Stimulated activated CD4-positive, alpha-beta T cell treated with anti-CD3 and anti-CD28 coated beads, TNF-alpha, amount 100 ng/mL, for 48 hours (primary cell): Measurements from ENCODE around the gene TBX15.

Experiments used
- DNase-seq, 3 donors: peaks; one replicate each; pipeline ENCODE4 v3.0.0-alpha.2; 2020; ENCODE audit warnings: low read depth in 3 of 3

Gene TBX15

GRCh38 chr1:118984722-118985639 lies 3.2 kb downstream of the TBX15 start:
- DNase-seq: no peak

DNA sequence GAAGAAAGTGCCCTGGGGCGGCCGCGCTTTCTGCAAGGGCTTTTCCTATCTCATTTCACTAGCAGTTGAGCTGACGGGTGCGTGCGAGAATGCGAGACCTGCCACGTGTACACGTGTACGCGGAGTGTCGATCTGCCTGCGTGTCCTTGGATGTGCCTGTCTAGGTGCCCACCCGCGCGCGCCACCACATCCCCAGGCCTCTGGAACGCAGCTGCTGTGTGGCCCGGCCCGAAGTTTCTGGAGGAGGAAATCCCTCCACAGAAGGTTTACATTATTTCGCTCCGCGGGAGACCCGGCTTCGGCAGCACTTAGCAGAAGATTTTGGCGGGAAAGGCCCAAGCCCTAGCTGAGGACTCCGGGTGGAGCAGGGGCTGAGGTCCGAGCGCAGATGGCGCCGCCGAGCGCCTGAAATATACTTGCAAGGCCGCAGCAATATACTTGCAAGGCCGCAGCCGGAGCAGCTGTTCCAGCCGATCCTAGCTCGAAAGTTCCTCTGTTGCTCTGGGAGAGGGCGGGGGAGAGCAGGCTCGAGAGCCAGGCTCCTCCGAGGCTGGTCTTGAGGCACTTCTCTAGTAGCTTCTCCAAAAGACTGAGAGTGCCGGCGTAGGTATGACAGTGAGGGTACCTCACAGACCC lies 3.9 kb downstream of the TBX15 start:
- no peak for DNase-seq

DNA sequence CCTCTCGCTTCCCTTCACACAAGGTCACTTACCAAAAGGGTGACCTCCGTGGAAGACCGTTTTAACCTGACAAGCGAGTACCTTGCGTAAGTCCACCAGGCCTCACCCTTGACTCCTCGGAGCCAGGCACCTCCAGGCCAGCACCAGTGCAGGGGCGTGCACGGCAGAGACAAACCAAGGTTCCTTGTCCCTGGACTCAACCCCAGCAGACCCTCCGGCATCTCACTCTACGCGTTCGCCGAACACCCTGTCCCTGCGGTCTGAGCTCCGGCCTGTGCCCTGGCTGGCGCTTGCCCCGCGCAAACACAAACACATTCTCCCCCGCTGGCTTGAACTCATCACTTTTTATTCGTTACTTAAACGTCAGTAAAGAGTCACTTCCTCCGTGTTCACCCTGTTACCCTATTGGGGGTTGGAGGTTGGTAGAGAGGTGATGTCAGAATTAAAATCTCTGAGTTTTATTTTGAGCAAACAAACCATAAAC lies 4.5 kb downstream of the TBX15 start:
- DNase-seq: no peak

- no peak for DNase-seq
Observed at GRCh38 chr1:118982821-118983557, 5.2 kb downstream of the TBX15 start.

DNA sequence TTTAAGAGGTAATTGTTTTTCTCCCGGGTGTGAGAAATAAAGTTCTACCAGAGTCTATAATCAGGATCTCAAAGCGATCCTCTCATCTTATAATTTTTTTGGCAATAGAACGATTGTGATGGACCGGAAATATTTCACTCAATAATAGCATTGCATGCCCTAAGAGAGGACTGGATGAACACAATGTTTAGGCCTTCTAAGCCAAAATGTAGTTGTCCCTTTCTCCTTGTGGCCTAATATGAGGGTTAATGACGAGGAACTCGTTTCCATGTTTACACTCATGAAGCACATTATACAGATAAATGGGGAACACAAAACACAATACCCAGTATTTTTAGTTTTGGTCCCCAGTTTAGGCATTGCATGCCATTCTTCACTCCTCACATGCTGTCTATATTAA lies 5.9 kb downstream of the TBX15 start:
- no peak for DNase-seq

DNA sequence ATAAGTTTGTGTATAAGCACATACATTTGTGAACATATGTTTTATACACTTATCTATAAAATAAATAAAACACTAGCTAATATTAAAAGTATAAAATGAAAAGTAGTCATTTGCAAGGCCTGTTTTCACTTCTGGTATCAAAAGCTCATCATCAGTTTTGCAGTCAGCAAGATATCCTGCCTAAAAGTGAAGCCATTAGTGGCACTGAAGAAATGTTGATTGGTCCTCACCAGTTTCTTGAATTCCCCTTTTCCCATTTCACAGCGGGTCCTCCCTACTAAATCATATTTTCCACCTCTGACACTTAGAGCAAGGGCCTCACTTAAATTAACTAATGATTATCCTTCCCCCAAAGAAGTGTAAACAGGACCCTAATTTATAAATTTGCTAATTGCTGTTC lies 6.7 kb downstream of the TBX15 start:
- no peak for DNase-seq

- no peak for DNase-seq
Observed at GRCh38 chr1:118979754-118980575, 8.2 kb downstream of the TBX15 start.

DNA sequence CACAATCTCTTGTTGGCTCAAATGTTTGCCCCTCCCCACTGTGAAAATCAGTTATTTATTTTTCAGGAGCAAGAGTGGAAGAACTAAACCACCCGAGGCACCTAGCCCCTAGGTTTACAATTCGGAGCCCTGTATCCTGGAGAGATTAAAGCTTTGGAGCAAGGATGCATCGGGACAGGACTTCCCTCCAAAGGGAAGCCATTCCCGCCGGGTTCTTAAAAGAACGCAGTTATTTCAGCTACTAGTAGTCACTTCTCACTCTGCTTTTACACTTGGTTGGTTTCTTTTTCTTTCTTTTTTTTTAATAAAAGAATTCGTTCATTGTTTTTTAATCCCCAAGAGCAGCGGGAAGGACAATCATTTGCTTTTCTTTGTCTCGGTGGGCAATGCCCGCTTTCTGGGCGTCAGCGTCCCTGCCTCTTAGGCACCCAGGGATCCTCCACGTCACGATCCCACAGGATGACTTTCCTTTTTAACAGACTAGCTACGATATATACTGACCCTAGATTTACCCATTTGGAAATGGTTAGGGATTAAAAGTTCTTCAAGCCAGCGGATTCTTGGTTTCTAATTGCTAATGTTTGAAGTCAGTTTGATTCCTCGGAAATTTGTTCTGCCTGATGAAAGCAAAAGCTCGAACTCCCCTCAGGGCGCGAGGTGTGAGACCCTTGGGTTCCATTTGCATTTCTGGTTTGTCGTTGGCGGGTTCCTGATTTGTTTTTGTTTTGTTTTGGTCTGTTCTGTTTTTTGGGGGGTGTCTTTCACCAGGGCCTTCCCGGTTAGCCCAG lies 9.0 kb downstream of the TBX15 start:
- DNase-seq: no peak

- DNase-seq: no peak
Observed at GRCh38 chr1:118977600-118977999, 10.5 kb downstream of the TBX15 start.

GRCh38 chr1:118974661-118975060 lies 13.5 kb downstream of the TBX15 start:
- no peak for DNase-seq

DNA sequence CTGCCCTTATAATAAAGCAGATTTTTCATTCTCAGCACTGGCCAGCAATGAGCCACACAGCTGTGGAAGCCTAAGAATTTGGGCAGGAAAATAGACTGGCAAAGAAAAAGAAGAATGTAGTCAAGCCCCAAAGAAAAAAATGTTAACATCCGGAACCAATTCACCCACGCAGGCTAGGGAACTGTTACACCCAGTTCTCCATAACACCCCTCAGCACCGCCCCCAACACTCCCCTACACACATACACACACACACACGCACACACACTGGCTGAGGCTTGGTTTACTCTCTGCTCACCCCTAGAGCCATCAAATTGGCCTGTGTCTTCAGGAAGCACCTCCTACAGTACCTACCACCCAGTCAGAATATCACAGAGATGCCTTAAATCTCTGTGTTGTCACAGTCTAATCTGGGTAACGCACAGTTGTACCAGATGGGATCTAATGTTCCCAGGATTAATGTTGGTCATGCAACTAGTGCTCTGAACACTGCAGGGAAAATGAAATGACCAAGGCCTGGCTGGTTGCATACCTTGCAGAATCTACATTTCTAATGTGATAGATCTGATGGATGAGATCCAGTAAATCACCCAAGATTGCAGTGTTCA lies 14.5 kb downstream of the TBX15 start:
- DNase-seq: no peak

GRCh38 chr1:118973032-118973431 lies 15.1 kb downstream of the TBX15 start:
- no peak for DNase-seq

DNA sequence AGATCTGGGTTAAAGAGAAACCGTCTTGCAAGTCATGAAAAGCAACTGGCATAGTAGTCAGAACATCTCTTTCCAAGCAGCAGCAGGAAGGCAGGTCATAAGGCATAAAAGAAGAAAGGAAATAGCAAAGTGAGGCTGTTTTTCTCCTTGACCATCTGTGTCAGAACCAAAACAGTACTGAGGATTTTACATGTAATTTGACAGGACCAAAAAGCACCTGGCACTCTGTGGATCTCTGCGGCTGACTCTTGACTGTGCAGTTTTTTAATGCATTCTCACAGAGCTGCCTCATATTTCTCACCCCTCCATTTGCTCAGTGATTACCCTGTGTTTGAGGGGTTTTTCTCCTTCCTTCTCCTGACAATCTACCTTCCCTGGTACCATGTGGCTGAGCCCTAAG lies 17.7 kb downstream of the TBX15 start:
- DNase-seq: no peak

DNA sequence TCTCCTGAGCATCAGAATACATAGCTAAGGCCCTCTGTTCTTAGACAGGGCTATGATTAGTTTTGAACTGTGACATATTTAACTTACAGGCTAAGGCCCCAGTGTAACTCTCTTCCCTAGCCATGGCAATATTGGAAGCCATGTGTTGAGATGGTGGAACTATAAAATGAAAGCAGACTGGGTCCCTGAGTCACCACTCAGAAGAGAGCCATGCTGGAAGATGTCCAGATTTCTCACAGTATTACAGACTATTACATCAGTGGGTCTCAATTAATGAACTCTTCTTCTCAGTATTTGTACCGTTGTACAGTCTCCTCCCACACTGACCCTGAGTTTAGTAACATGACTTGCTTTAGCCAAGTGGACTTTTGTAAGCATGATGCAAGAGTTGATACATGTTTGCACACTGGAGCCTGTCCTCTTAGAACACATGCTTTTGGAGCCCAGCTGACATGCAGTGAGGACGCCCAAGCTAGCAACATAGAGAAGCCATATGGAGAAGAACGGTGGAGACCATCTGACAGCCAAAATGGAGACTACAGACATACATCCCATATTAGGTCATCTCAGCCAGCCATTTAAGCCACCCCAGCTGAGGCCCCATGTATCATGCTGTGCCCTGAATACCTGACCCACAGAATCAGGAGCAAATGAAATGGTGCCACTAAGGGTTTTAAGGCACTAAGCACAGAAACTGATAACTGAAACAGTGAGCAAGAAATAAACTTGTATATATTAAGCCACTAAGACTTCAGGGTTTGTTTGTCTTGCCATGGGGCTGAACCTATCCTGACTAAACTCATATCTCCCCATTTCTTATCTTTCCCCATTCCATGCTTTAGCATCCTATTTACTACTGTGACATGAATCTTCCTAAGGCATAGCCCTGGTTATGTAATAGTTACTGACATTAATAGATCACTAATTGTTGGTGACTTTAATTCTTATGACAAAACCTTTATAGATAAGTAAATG lies 24.4 kb downstream of the TBX15 start:
- DNase-seq: no peak

- no peak for DNase-seq
Observed at GRCh38 chr1:118963138-118963455, 25.0 kb downstream of the TBX15 start.

DNA sequence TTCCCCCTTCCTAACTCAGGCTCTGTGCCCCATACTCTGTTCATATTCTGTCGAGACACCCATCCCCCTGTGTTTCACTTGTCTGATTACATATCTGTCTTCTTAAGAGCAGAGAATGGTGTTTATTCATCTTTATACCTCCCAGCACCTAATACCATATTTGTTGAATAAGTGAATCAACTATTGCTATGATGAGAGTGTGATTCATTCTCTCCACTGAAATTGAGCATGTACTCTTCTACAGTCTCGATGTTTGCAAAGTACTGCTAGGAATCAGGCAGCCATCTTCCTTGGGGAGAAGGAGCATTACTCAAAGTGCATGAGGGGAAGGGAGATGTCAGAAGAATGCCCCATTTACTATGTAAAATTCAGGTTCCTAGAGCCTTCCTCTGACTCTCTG lies 27.0 kb downstream of the TBX15 start:
- DNase-seq: no peak

DNA sequence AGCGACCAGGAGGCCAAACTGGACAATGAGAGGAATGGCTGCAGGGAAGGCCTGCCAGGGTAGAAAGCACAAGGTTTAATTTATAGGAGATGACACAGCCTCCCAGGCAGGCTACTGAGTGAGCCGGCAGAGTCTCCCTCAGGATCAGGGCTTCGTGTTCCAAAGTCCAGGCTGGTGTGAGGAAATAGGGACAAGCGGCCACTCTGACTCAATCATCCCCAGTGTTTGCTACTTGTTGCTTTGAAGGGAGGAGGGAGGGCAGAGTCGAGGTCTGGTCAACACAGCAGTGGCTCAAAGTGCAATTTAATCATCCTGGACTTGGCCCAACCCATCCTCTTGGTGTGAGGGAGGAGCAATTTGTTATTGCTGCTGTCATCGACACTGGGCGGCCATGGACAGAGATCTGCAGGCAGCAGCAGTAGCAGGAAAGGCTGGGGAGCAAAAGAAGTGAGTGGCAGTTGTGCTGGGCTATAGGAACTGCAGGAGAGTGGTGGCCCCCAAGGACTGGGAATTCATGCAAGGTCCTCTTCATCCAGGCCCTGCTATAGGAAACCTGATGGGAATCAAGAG lies 27.5 kb downstream of the TBX15 start:
- DNase-seq: no peak

- DNase-seq: no peak
Observed at GRCh38 chr1:118960026-118960561, 28.0 kb downstream of the TBX15 start.
